ENCODE results near the gene HAGHL. TPM values are rescaled to one million over a fixed set of nuclear protein-coding genes. Genes with fewer than 3 reads are reported as not detected.

Gene HAGHL
- total RNA-seq, 4 donors from 2014 or later, result 1.0 to 3.4 TPM; not detected in 2

DNA sequence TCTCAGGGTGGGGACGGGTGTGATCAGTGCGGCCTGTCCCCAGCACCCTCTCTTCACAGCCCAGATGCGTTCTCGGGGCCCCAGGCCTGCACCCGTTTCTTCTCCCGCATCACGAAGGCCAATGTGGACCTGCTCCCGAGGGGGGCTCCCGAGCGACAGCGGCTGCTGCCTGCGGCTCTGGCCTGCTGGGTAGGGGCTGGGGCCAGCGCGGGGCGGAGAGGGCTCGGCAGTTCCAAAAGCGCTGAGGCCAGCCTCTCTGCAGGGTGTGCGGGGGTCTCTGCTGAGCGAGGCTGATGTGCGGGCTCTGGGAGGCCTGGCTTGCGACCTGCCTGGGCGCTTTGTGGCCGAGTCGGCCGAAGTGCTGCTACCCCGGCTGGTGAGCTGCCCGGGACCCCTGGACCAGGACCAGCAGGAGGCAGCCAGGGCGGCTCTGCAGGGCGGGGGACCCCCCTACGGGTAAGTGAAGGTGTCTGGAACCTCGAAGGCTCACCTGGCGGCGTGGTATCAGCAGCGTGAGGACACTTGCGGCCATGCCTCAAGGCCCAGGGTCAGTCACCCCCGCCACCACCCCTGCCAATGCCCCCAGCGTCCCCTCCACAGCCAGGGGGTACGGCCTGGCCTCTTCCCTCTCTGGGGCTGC, 38.1 kb downstream of the HAGHL start:
- no peak for DNase-seq
- TF ChIP-seq, protein P1, sequence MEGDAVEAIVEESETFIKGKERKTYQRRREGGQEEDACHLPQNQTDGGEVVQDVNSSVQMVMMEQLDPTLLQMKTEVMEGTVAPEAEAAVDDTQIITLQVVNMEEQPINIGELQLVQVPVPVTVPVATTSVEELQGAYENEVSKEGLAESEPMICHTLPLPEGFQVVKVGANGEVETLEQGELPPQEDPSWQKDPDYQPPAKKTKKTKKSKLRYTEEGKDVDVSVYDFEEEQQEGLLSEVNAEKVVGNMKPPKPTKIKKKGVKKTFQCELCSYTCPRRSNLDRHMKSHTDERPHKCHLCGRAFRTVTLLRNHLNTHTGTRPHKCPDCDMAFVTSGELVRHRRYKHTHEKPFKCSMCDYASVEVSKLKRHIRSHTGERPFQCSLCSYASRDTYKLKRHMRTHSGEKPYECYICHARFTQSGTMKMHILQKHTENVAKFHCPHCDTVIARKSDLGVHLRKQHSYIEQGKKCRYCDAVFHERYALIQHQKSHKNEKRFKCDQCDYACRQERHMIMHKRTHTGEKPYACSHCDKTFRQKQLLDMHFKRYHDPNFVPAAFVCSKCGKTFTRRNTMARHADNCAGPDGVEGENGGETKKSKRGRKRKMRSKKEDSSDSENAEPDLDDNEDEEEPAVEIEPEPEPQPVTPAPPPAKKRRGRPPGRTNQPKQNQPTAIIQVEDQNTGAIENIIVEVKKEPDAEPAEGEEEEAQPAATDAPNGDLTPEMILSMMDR (IDR thresholded peaks at IDR 0.05), result no peak
- no peak for TF ChIP-seq POLR2A (IDR thresholded peaks at IDR 0.05)
- H3K9me3 ChIP-seq, result no peaks in the 10 kb centered on the region
- no peak overlapping the region for H3K27ac ChIP-seq
- no peak overlapping the region for H3K4me3 ChIP-seq
- H3K36me3 ChIP-seq, result no peaks in the 10 kb centered on the region
- intact Hi-C loops (cut with DNase I; ENCODE audit: low total_unique reads), result no loop called here
- H3K27me3 ChIP-seq, result no peaks in the 10 kb centered on the region
- H3K4me1 ChIP-seq, result peaks cover 0 to 6% of the 10 kb centered on the region in 2 donors

DNA sequence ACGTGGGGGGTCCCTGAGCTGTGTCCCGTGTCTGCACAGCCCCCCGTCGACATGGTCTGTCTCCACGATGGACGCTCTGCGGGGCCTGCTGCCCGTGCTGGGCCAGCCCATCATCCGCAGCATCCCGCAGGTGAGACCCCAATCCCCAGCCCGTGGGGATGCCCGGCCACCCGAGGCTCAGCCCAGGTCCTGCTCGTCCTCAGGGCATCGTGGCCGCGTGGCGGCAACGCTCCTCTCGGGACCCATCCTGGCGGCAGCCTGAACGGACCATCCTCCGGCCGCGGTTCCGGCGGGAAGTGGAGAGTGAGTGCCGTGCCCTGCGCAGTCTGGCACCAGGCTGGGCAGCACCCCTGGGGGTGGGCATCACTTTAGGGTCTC, 38.6 kb downstream of the HAGHL start:
- no peaks in the 10 kb centered on the region for H3K36me3 ChIP-seq
- no peaks in the 10 kb centered on the region for H3K9me3 ChIP-seq
- TF ChIP-seq POLR2A (IDR thresholded peaks at IDR 0.05), result no peak
- TF ChIP-seq, protein P1 (IDR thresholded peaks at IDR 0.05), result no peak
- H3K27ac ChIP-seq, result no peak overlapping the region
- H3K4me1 ChIP-seq, result peaks cover 0 to 5% of the 10 kb centered on the region in 2 donors
- H3K4me3 ChIP-seq, result no peak overlapping the region
- no peak for DNase-seq
- no peaks in the 10 kb centered on the region for H3K27me3 ChIP-seq
- intact Hi-C loops (cut with DNase I; ENCODE audit: low total_unique reads), result no loop called here

- no peaks in the 10 kb centered on the region for H3K9me3 ChIP-seq
- no peak for DNase-seq
- no peaks in the 10 kb centered on the region for H3K27me3 ChIP-seq
- no peak overlapping the region for H3K27ac ChIP-seq
- H3K4me1 ChIP-seq, result no peaks in the 10 kb centered on the region
- intact Hi-C loops (cut with DNase I; ENCODE audit: low total_unique reads), result no loop called here
- H3K4me3 ChIP-seq, result no peak overlapping the region
- TF ChIP-seq POLR2A (IDR thresholded peaks at IDR 0.05), result no peak
- TF ChIP-seq, protein P1 (IDR thresholded peaks at IDR 0.05), result no peak
- H3K36me3 ChIP-seq, result no peaks in the 10 kb centered on the region
These were observed 39.3 kb downstream of the HAGHL start for GRCh38 chr16:766008-766819.

DNA sequence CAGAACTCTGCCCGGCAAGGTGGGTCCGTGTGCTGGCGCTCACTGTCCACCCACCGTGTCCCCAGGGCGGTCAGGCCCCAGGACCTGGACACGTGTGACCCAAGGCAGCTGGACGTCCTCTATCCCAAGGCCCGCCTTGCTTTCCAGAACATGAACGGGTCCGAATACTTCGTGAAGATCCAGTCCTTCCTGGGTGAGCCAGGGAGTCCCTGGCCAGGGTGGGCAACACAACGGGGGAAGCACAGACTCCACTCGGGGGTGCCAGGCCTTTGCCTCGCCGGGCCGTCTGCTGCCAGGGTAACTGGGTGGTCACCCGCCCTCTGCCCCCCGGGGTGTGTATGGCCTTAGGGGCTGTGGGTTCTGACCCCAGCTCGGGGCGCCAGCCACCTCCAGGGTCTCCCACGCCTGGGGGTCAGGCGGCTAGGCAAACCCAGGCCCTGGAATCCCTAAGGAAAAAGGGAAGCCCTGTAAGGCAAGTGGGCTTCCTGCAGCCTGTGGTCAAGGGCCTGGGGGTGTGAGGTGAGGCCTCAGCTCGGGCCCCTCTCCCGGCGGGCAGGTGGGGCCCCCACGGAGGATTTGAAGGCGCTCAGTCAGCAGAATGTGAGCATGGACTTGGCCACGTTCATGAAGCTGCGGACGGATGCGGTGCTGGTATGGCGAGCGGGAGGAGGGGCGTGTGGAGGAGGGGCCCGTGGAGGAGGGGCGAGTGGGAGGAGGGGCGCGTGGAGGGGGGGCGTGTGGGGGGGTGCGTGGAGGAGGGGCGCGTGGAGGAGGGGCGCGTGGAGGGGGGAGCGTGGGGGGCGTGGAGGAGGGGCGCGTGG, 40.1 kb downstream of the HAGHL start:
- Histone ChIP-seq H3K4me1 (no peaks in the 10 kb centered on the region), H3K4me3 (no peak overlapping the region), H3K27me3 (no peaks in the 10 kb centered on the region), H3K36me3 (no peaks in the 10 kb centered on the region), H3K9me3 (no peaks in the 10 kb centered on the region), H3K27ac (no peak overlapping the region)
- intact Hi-C loops (cut with DNase I; ENCODE audit: low total_unique reads), result no loop called here
- TF ChIP-seq, protein P1 (IDR thresholded peaks at IDR 0.05), result no peak
- TF ChIP-seq POLR2A (IDR thresholded peaks at IDR 0.05), result no peak
- no peak for DNase-seq

All from uterus (tissue), 4 donors.